Measurements from ENCODE around the gene FABP3. TPM values are rescaled to one million over a fixed set of nuclear protein-coding genes. Genes with fewer than 3 reads are reported as not detected.

Gene FABP3
- total and polyA plus RNA-seq, 2 of the 13 experiments (the other 11 are each of a cell fraction or from before 2014, with no cell fraction given), result 0.21 to 0.24 TPM

- no peak for TF ChIP-seq ZKSCAN8 (CRISPR knock-in tag; IDR thresholded peaks at IDR 0.05; ENCODE audit: borderline replicate concordance)
These were observed 1.1 kb upstream of the FABP3 start (continued) for GRCh38 chr1:31373897-31374486.

GRCh38 chr1:31372751-31373055 is 173 bp downstream of the FABP3 start:
- BruUV-seq (replicated peaks), result no TSS peak
- no peak for DNase-seq (ENCODE audit: low spot score)
- H3K79me2 ChIP-seq (ENCODE audit: insufficient read depth, low read length), result no peaks in the 10 kb centered on the region
- intact Hi-C loops (cut with micrococcal nuclease; ENCODE audit: unreplicated experiment) (no loop called here), in situ Hi-C loops (cut with HindIII; ENCODE audit: extremely low pct_ligation_motif_present, low pct_unique_long_range_greater_than_20kb) (no loop called here)
- POLR2A ChIA-PET, result interaction anchor here (1.9 to 2.5 kb wide), 2 partner anchors 22 to 76 kb away, joined by 7 to 15 read pairs; partner anchors contain the start of genes SNRNP40 and ZCCHC17
- no peak for FAIRE-seq
- no peak overlapping the region for H2AFZ ChIP-seq (ENCODE audit: low read length)
- H3K4me3 ChIP-seq (replicated peaks in 1 of 3; ENCODE audit: insufficient read depth in 1 of 3, low read depth in 2 of 3, low read length in 3 of 3), result peak overlapping the region in 1 of 3 experiments; percentile 64; a peak in 2 of 6 replicates
- H3K4me1 ChIP-seq (ENCODE audit: insufficient read depth, low read length), result peaks cover 75% of the 10 kb centered on the region
- H3K9me3 ChIP-seq (ENCODE audit: low read length), result no peaks in the 10 kb centered on the region
- H3K36me3 ChIP-seq (replicated peaks in 1 of 2; ENCODE audit: control insufficient read depth in 1 of 2, insufficient read depth in 2 of 2, low read length in 2 of 2), result no peaks in the 10 kb centered on the region
- H3K27ac ChIP-seq (ENCODE audit: extremely low read length, insufficient read depth, low read length), result peak overlapping the region; percentile 40
- CTCF ChIA-PET (ENCODE audit: low intra/inter-chr PET ratio, low total read pairs), result no interaction called here
- 85% methylated on average over 10 of the region's 10 CpGs for WGBS (ENCODE audit: low lambda C conversion rate)
- 0 out of 2 replicates have a peak overlapping the region, but pooled peaks have one; percentile 37 for H3K9ac ChIP-seq (ENCODE audit: insufficient read depth, low read depth, low read length)
- no peaks in the 10 kb centered on the region for H4K20me1 ChIP-seq (ENCODE audit: insufficient read depth, low read length)
- no peak for TF ChIP-seq HIVEP1 (CRISPR knock-in tag; IDR thresholded peaks at IDR 0.05)
- no peak for TF ChIP-seq POGZ (CRISPR knock-in tag; IDR thresholded peaks at IDR 0.05)
- no peak for TF ChIP-seq EEA1 (CRISPR knock-in tag; IDR thresholded peaks at IDR 0.05; ENCODE audit: borderline replicate concordance)
- TF ChIP-seq ZBTB38 (CRISPR knock-in tag; IDR thresholded peaks at IDR 0.05), result peak; percentile 26; the same call in 1 of the 2 replicates
- TF ChIP-seq ZNF879 (CRISPR knock-in tag; IDR thresholded peaks at IDR 0.05), result no peak
- no peak for TF ChIP-seq SYNCRIP (IDR thresholded peaks at IDR 0.05; ENCODE audit: insufficient read depth, low read depth, low read length)
- no peak for TF ChIP-seq DBP (CRISPR knock-in tag; IDR thresholded peaks at IDR 0.05; ENCODE audit: not compliant biosample characterization)
- TF ChIP-seq KDM5B (CRISPR knock-in tag; IDR thresholded peaks at IDR 0.05; ENCODE audit: borderline replicate concordance), result no peak
- TF ChIP-seq ZNF790 (CRISPR knock-in tag; IDR thresholded peaks at IDR 0.05; ENCODE audit: borderline replicate concordance), result no peak
- no peak for TF ChIP-seq MED8 (CRISPR knock-in tag; IDR thresholded peaks at IDR 0.05; ENCODE audit: insufficient replicate concordance)
- TF ChIP-seq GLI4 (CRISPR knock-in tag; IDR thresholded peaks at IDR 0.05; ENCODE audit: borderline replicate concordance), result no peak
- no peak for TF ChIP-seq ZSCAN20 (CRISPR knock-in tag; IDR thresholded peaks at IDR 0.05; ENCODE audit: borderline replicate concordance)
- no peak for TF ChIP-seq SAFB2 (CRISPR knock-in tag; IDR thresholded peaks at IDR 0.05; ENCODE audit: borderline replicate concordance, low read depth)
- no peak for TF ChIP-seq SALL1 (CRISPR knock-in tag; IDR thresholded peaks at IDR 0.05)
- TF ChIP-seq NBN (conservative IDR thresholded peaks at IDR 0.05), result no peak
- no peak for TF ChIP-seq NR2C2 (CRISPR knock-in tag; IDR thresholded peaks at IDR 0.05; ENCODE audit: borderline replicate concordance)
- TF ChIP-seq ZNF746 (CRISPR knock-in tag; IDR thresholded peaks at IDR 0.05), result 0 out of 2 replicates have a peak, but pooled peaks have one; percentile 2
- TF ChIP-seq ZNF280D (CRISPR knock-in tag; IDR thresholded peaks at IDR 0.05), result no peak
- H3K4me2 ChIP-seq (ENCODE audit: low read depth, low read length), result peak overlapping the region; percentile 96
- no peaks in the 10 kb centered on the region for H3K27me3 ChIP-seq (ENCODE audit: control insufficient read depth in 1 of 2, insufficient read depth in 2 of 2, low read length in 2 of 2)
- ATAC-seq, result no peak
